ENCODE measurements around the gene ARL16.

ARL16 gene

GRCh38 chr17:81644496-81644895 lies 39.1 kb downstream of the ARL16 start:
- DNase-seq (ENCODE audit: low spot score) = no peak

DNA sequence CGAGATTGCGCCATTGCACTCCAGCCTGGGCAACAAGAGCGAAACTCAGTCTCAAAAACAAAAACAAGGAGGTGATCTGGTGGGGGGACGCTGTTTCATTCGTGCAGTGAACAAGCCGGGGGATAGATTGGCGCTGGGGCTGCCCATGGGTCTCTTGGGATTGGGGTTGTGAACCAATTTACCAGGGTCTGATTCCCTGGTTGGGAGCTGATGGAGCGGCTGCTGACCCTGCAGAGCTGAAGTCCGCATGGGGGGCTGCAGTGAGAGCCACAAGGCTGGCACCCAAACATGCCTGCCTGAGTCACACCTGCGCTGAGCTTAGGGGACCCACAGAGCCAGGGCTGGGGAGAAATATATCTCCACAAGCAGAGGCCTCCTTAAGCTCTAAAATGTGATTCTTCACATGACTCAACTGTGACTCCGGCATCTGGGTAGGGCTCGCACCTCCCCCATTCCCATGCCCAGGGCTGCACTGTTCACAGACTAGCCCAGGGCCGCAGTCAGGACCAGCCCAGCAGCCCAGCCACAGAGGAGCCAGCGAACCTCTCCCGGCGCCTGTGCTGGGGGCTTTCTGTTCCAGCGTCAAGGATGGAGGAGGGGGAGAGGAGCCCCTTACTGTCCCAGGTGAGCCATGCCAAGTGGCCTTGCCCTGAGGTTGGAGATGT lies 41.6 kb downstream of the ARL16 start:
- DNase-seq (ENCODE audit: low spot score) = no peak

DNA sequence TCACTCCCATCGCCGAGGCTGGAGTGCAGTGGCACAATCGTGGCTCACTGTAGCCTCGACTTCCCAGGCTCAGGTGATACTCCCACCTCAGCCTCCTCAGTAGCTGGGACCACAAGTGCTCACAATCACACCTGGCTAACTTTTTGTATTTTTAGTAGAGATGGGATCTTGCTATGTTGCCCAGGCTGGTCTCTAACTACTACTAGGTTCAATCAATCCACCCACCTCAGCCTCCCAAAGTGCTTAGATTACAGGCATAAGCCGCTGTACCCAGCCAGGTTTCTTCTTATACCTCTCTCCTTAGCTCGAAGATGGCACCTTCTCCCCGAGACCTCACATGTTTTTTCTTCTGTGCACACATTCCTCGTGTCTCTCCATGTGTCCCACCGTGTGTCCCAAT lies 43.6 kb downstream of the ARL16 start:
- DNase-seq (ENCODE audit: low spot score) = no peak

GRCh38 chr17:81638683-81639082 lies 44.9 kb downstream of the ARL16 start:
- DNase-seq (ENCODE audit: low spot score) = no peak

- peak; percentile 97 for DNase-seq (ENCODE audit: low spot score)
Measured at GRCh38 chr17:81636505-81637288, 46.9 kb downstream of the ARL16 start, which contains the start of the genes NPLOC4 and TSPAN10. Gene NPLOC4, minus strand, starts transcription at chr17:81637112. Its CDS starts 182 bp downstream, at chr17:81636930. Gene TSPAN10, plus strand, starts transcription at chr17:81637196. Its CDS starts 5,217 bp downstream, at chr17:81642413.

GRCh38 chr17:81635973-81636504 lies 47.6 kb downstream of the ARL16 start:
- no peak for DNase-seq (ENCODE audit: low spot score)

- DNase-seq (ENCODE audit: low spot score) = no peak
Measured at GRCh38 chr17:81635431-81635830, 48.2 kb downstream of the ARL16 start.

DNA sequence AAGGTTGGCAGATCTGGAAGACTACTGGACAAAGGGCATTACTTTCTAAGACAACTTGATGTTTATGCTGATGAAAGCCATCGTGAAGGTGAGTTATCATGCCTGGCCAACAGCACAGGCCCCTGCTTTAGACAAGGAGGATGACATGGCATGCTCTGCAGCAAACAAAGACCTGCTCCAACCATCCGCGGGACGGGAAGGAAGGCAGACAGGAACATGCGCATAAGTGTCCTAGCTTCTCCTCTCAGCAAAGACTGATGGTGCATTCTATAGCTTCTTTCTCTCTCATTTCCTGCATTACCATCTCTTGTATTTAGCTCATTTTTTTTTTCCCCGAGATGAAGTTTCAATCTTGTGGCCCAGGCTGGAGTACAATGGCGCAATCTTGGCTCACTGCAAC lies 52.1 kb downstream of the ARL16 start:
- no peak for DNase-seq (ENCODE audit: low spot score)

Measured in HuH-7.5 (cell line).